Fibroblast of skin of left biceps (primary cell): ENCODE results near the gene HOXB3.

ENCODE experiments used
- DNase-seq, 2 experiments: peaks; one replicate each; pipeline ENCODE4 v3.0.0-alpha.2; 2013; ENCODE audit warnings: low read depth in 2 of 2

The HOXB3 gene

DNA sequence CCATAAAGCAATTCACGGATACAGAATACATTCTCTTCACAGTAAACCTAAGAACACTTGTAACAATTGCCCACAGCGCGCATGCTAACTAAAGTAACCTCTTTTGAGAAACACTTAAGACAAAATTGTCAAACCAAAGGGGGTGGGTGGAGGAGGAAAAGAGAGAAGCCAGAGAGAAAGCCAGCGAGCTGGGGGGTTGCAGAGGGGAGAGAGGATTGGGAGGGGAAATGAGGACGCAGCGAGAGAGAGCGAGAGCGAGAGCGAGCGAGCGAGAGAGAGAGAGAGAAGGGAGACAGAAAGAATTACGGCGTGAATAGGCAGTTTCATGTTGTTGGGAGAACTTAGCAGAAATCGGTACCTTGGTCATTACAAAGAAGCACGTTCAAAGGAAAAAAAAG, 22.4 kb upstream of the HOXB3 start:
- no peak for DNase-seq

DNA sequence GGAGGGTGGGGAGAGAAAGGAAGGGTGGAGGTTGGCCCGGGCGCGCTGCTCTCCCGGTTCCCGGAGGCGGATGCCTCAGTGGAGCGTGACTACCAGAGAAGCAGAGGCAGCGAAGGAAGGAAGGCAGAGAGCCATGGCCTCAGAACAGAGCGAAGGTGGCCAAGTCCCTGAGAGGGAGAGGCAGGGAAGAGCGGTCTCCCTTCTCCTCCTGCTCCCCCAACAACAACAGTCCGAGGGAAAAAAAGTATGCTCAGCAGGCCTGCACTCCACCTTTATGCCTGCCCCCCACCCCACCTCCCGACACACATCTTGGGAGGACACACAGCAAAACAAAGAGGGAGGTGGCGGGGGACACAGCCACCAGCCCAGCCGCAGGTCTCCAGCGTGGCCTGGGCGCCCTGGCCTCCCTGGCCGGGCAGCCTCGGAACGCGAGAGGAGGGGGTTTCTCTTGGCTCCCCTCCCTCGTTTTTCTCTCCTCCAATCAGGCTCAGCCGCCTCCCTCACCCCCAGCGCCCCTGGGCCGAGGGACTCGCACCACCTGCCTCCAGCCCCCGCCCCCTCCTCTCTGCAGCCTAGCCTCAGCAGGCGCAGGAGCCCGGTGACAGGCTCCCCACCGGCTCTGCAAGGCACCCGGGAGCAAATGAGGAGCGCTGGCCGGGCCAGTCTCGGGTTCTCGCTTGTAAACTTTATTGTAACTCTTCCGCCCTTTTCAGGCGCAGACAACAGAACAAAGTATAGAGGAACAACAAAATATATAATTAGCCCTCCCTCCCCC, 21.8 kb upstream of the HOXB3 start:
- no peak for DNase-seq

DNA sequence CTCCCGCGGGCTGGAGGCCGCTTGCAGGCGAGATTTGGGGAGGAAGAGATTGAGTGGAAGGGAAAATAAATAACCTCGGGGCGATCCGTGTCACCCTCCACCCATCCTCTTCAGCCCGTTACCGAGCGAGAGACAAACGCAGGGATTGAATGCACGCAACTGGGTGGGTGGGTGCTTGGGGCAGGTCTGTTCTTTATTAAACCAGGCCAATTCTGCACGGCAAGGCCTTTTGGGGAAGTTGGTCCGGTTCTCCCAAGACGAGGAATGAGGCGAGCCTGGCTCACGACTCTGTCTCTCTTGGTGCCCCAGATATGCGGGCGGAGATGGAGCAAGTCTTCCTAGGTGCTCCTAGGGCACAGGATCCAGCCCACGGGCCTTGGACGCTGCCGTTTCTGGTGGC, 21.2 kb upstream of the HOXB3 start:
- no peak for DNase-seq

DNA sequence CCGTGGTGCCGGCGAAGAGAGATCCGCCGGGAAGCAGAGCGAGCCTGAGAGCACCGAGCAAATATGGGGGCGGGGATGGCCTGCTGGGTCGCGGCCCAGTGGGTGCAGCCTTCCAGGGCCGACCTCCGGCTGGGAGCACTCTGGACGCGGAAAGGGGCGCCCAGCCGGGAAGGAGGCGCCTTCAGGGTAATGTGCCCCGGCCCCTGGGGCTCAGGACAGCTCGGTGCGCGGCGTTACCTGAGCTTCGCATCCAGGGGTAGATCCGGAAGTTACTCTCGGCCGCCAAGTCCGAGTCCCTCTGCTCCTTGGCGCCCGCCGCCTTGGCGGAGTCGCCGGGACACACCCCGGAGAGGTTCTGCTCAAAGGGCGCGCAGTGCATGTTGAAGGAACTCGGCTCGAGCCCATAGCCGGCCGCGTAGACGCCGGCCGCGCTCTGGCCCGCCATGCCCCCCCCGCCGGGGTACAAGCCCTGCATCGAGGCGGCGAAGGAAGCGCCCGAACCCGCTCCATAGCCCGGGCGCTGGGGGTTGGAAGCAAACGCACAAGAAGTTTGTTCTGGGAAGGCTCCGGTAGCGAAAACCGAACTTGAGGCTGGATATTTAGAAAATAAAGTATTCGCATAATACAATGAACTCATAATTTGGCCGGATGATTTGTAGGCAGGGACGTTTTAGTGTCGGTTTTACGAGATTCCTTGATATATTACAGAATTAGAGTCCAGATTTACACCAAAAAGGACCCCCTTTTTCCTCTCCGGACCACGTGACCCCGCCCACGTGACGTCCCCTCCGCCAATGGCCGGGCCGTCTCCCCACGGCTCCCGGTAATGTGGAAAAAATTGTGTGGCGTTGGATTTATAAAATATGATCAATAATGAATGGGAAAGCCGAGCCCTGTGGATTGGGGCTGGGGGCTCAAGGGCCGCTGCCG, 20.5 kb upstream of the HOXB3 start, which contains the start of gene HOXB7:
Gene HOXB7, minus strand, starts transcription at position 736 of the 930 bp plus-strand sequence. Its CDS starts 99 bp downstream, at position 637.
- no peak for DNase-seq

DNA sequence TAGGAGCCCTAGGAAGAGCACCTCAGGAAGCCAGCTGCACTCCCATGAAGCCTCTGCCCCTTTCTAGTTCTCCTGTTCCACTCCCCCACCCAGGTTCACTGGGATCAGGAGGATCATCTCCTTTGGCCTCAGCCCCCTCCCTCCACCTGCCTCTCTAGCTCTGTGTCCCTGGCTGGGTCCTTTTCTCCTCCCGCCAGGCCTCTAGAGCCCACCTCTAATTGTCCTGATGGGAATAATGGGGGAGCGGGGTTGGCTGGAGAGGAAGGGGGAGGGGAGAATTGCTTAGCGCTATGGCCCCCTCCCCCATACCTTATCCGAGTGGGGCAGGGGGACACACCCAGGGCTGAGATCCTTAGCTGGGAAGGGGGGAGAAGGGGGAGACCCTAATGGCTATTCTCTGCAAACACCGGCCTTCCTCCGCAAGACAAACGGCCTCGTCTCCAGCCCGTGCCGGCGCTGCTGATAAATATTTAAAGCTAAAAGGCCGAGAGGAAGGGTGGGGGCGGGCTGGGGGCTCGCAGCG, 19.8 kb upstream of the HOXB3 start:
- DNase-seq: no peak

DNA sequence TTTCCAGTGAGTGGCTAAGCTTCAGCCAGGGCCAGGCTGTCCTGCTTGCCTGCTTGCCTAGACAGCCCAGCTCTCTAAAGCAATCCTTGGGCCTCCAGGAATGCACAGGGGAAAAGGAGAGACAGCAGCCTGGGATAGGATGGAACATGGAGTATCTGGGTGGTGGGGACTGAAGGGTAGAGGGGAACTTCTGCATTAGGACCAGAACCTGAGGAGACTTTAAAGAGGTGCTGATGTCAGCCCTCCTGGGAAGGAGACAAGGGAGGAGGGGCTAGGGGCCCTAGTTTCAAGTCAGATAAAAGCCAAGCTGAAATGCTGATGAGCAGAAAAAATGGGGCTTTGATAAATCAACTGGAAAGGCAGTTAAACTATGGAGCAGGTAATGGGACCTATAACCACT, 19.0 kb upstream of the HOXB3 start:
- DNase-seq: no peak

DNA sequence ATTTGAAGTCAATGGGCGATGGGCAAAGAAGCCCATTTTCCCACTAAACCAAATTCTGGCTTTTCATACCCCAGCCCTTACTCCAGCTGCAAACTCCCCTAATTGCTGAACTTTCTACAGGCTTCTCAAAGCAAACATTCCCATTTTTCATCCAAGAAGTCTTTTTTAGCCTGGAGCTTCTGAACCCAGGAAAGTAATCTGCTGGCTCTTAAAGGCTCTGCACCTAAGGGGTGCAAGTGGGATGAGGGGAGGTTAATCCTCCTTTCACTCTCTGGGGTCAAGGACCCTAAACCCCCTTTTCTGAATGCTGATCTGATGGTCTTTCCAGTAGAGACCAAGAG, 18.4 kb upstream of the HOXB3 start:
- DNase-seq: no peak

DNA sequence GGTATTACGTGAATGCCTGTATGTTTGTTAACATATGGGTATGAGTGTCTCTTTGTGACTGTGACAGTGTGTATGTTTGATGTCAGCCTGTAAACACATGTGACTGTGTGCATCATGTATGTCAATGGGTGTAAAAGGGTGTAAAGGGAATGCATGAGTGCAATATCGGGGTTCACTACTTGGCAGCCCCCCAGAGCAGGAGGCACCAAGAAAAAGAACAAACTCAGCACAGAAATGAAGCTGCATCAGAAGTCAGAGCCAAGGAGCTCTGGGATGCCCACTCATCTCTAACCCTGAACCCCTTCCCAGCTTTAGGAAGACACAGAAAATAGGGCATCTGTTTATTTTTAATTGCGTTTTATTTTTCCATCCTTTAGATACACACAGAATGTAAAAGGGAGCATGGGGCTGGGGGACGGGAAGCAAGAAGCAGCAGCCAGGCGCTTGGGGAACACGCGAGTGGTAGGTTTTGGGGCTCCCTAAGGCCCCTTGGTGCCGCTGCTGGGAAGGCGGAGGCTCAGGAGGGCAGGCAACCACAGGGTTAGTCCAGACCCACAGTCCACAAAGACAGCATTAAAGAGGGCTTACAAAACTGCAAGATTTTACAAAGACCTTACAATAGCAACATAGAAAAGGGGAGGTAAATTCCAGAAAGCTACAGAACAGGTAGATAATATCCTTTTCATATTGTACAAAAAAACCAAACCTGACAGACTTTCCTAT, 17.0 kb upstream of the HOXB3 start:
- no peak for DNase-seq

DNA sequence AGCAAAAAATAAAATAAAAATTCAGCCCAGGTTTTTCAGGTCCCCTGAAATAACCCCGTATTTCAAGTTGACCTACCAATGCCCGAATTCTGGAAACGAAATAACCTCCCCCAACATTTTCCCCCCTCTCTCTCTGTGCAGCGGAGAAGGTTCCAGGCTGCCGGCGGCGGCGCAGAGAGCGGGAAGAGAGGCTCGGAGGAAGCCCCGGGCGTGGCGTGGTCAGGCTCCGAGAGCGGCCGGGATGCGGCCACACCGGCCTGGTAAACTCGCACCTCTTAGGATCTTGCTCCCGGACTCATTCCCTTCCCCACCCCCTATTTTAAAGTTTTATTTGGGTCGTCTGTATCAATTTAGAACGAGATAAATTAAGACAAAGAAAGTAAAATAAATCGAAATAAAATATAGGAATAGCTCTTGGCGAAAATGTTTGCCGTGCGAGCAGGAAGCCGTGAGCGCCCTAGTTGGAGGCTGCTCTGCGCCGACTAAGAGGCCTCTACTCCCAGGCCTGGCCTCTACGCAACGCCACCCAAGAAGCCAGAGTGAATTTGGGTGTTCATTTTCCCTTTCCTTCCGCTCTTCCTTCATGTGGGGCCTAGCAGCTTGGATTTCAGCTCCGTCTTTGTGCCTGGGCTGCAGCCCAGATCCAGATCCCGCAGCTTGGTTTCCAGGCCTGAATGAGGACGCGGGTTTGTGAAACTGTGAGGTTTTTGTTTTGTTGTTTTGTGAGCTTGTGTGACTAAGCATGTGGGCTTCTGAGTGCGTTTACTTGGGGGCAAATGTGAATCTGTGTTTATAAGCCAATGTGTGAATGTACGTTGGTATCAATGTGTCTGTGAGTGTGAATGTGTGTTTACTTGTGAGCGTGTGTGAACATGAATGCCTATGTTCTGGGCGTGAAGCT, 16.2 kb upstream of the HOXB3 start:
- no peak for DNase-seq

DNA sequence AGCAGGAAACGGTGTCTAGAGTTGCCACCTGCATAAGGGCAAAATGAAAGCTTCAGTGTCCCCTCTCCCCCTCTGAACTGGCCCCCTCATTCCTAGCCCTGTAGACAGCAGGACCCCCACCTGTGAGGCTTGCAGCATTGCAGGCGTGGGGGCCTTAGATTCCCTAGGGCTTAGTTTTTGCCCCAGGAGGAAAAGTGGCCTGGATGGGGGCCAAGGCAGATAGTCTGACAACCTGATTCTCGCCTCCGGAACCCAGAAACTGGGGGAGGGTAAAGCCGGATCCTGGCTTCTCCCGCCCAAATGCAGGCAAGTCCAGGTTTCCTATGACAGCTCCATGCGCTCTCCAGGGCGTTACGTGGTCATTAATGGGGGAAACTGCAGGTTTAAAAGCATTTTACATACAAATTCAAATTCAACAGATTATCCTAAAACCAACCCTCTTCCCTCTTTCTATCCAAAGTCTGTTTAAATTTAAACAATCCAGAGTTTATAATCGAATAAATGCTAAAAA, 15.4 kb upstream of the HOXB3 start:
- DNase-seq: no peak

DNA sequence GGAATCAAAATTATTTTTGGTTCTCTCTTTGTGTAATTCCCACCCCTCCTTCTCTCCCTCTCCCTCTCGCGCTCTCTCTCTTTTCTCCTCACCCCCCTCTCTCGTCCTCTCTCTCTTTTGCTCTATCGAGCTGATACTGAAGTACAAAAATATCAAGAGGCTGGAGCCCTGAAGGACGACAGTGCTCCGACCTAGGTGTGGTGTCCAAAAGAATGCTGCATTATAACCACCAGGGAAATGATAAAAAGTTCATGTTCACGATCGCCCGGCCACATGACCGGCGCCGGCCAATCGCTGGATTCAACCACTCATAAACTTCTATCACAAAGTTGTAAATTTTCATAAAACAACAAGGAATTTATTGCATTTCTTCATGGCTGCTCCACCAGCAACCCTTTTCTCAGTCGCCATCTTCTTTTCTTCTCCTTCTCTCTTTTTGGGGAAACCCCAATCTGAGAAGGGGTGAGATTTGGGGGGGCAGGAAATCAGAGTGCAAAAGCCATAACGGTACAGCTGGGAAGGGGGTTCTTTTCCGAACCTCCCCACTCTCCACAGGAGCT, 14.8 kb upstream of the HOXB3 start, which contains the start of gene HOXB6:
Gene HOXB6, minus strand, starts transcription at position 217 of the 560 bp plus-strand sequence. CDS start 6,836 bp downstream, outside the sequence.
- no peak for DNase-seq

DNA sequence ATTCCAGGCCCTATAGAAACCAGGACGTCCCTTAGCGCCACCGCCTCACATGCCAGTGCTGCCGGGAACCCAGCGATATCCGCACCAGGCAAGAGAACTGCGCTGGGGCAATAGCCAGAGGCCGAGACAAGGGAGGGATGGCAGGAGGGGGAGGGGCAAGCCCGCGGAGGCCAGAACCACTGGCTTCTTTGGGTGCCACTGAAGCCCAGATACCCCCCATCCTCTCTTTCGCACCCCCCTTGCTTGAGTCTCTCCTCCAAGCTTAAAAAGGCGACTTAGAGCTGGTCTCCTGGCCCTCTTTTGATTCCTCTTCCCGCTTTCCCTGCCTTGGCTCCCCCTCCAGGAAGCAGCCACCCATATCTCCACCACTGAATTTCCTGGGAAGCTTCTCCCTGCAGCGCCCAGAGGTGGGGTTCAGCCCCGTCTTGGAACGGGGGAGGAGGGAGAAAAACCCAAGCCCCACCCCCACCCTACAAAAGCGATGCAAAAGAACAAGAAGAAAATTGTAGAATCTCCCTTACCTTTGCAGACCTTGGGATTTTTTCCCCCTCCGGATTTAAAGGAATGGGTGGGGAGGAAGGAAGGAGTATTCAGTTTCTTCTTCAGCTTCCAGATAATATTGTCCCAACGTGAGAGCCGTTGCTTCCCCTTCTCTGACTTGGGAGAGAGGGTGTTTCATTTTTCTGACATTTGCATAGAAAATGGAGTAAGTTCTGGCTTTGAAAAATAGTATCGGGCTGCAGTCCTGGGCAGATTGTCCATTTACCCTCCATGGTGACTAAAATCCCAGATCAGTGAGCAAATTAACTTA, 14.1 kb upstream of the HOXB3 start:
- DNase-seq: no peak

DNA sequence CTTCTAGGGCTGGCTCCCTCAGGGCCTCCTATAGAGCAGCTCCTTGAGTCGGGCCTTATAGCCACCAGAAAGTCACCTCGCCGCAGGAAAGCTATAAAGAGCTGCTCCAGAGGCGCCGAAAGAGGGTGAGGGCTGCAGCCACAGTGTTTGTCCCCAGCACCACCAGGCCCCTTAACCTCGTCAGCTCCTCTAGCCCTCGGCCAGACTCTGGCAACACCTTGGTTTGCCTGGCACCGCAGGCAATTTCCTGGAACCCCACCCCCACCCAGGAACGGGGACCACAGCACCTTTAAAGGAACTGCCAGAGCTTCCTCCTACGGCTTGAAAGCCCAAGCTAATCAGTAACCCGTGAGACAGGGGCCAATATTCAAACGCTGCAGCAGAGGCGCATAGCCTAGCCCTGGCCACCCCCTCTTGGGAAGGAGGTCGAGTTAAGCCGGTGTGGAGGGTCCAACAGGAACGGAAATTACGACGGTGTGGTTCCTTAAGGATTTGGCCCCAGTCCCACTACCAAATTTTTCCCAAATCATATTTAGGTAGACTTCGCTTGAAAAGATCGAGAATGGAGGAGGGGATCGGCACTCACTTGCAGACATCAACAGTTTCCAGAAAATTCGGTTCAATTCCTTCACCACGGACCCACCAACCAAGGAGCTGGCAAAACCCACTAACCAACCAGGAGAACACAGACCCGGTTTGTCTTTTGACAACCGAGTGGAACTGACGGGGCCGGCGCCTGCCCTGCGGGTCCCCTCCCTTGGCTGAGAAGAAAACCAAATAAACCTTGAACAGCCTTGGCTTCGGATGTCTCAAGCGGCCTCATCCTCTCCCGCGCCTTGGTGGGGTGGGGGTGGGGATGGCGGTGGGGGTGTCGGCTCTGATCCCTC, 11.7 kb upstream of the HOXB3 start:
- no peak for DNase-seq

DNA sequence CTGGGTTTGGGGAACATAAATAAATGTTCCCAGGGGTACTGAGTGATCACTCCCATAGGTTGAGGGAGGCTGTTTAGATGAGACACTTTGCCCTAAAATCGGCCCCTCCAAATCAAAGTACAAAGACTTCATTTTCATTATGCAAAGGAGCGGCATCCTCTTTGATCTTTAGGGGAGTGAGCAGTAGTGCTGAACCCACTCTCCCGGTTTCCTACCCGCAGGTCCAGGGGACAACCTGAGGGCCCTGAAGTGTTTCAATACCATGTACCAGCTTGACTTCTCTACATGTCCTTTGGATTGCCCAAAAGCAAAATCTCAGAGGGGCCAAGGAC, 11.1 kb upstream of the HOXB3 start:
- no peak for DNase-seq

DNA sequence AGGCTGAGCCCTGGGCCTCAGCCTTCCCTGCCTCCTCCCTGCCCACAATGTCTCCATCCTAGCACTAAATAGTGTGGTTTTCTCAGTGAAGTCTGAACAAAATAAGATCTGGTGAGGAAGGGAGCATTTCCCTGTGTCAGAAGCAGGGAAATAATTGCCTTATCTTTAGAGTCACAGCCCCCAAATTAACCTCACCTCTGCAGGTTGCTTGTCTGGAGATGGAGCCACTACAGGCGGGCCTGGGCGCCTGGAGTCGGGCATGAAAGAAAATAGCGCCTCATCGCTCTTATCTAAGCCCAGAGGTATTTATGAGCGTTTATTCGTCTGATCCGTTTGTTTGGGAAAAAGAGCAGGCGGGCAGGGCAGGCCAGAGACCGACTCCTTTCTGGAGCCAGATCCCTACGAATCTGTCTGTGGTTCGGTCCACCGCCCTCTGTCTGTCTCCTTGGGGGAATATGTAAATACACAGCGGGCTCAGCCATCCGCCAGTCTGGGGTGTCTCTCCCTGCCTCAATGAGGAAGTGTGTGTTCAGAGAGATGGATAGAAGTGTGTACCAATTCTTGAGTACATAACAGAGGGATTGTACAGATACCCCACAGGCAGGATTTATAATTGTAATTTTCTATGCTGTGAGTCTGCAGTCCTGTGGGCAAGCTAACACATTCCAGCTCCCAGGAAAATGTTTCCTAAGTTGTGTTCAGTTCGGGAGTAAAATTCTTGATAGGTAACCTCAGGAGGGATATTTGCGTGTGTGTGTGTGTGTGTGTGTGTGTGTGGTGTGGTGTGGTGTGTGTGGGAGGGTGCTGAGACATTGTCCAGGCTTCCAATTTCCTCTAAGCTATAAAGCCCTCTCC, 10.4 kb upstream of the HOXB3 start:
- DNase-seq: no peak

DNA sequence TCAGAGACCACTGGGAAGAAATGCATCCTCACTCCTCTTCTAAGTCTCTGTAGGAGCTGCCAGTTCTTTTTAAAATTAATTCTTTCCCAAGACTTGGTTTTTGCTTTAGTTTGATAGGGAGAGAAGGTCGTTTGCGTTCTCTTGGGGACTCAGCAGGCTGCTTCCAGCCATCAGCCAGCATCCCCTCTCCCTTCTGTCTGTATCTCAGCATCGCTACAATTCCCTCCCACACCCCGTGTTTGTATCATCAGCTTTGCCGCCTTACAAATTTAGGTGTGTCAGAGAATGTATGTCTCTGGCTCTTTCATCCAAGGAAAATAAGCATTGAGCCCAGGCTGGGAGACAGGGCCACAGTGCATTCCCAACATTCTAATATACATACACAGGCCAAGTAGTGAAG, 9.3 kb upstream of the HOXB3 start:
- no peak for DNase-seq

DNA sequence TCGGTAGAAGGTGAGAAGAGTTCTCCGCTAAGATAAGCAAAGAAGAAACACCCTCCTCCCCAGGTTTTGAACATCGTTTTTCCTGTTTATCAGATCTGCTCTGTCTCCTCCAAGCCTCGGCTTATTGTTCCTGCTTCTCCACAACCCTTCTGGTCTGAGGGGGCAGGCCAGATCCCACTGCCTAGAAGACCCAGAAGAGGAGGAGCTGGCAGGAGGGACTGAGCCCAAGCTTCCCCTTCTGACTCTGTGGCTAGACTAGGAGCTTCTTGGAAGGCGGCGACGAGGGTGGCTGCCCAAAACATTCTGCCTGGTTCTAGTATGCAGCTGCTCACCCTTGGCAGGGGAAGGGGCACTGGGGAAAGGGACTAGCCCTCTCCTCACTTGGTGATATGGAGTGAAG, 8.7 kb upstream of the HOXB3 start:
- DNase-seq: no peak
